ENCODE measurements around the gene RAB5A. TPM values are rescaled to one million over a fixed set of nuclear protein-coding genes. Genes with fewer than 3 reads are reported as not detected.
A peak's percentile ranks its signal among the peaks of the same experiment; 100 is the strongest.
"Not testable (repeated sequence)": the region's sequence is repeated elsewhere in the genome, so short reads cannot be mapped to it uniquely, and the experiment has no call there.

The RAB5A gene
- 43.5 and 49.5 TPM in 2 replicates for total RNA-seq

GRCh38 chr3:19946832-19947548 lies at the start of gene RAB5A:
TSS of gene RAB5A (plus strand) at chr3:19947097. CDS start at chr3:19950899, 3,802 bp downstream.
- Mint-ChIP-seq H3K9me3 (no peaks in the 10 kb centered on the region), H3K4me3 (ENCODE audit: low read depth) (peak within 1 kb of the TSS; percentile 98), H3K4me1 (ENCODE audit: low read depth) (peaks cover 29% of the 10 kb centered on the region), H3K27me3 (ENCODE audit: low read depth) (peaks cover 2% of the 10 kb centered on the region), H3K36me3 (ENCODE audit: low read depth) (peaks cover 26% of the 10 kb centered on the region), H3K27ac (peak within 1 kb of the TSS; percentile 98)
- intact Hi-C loops (cut with micrococcal nuclease): loop anchor here (1.0 to 5.0 kb wide), 8 partner anchors 10 to 1500 kb away; partner anchors contain the start of genes KCNH8 and SGO1
- peak; percentile 97 for DNase-seq (ENCODE audit: low spot score)

- no peaks in the 10 kb centered on the region for H3K36me3 Mint-ChIP-seq (ENCODE audit: low read depth)
- peaks cover 2% of the 10 kb centered on the region for H3K27me3 Mint-ChIP-seq (ENCODE audit: low read depth)
- no peaks in the 10 kb centered on the region for H3K4me1 Mint-ChIP-seq (ENCODE audit: low read depth)
- no peak overlapping the region for H3K4me3 Mint-ChIP-seq (ENCODE audit: low read depth)
- H3K9me3 Mint-ChIP-seq: no peaks in the 10 kb centered on the region
- H3K27ac Mint-ChIP-seq: no peak overlapping the region
- DNase-seq (ENCODE audit: low spot score): no peak
- intact Hi-C loops (cut with micrococcal nuclease): no loop called here
Measured at GRCh38 chr3:19898721-19899120, 48.2 kb upstream of the RAB5A start.

- H3K27ac Mint-ChIP-seq: no peak overlapping the region
- intact Hi-C loops (cut with micrococcal nuclease): no loop called here
- H3K27me3 Mint-ChIP-seq (ENCODE audit: low read depth): peaks cover 2% of the 10 kb centered on the region
- no peak for DNase-seq (ENCODE audit: low spot score)
- H3K9me3 Mint-ChIP-seq: no peaks in the 10 kb centered on the region
- H3K4me3 Mint-ChIP-seq (ENCODE audit: low read depth): no peak overlapping the region
- no peaks in the 10 kb centered on the region for H3K36me3 Mint-ChIP-seq (ENCODE audit: low read depth)
- H3K4me1 Mint-ChIP-seq (ENCODE audit: low read depth): no peaks in the 10 kb centered on the region
Measured at GRCh38 chr3:19899264-19899663, 47.6 kb upstream of the RAB5A start.

GRCh38 chr3:19899833-19900232 lies 47.1 kb upstream of the RAB5A start:
- H3K9me3 Mint-ChIP-seq: not testable (repeated sequence)

GRCh38 chr3:19901337-19901736 lies 45.6 kb upstream of the RAB5A start:
- Mint-ChIP-seq H3K27me3 (ENCODE audit: low read depth) (peaks cover 2% of the 10 kb centered on the region), H3K9me3 (no peaks in the 10 kb centered on the region), H3K36me3 (ENCODE audit: low read depth) (no peaks in the 10 kb centered on the region), H3K4me3 (ENCODE audit: low read depth) (no peak overlapping the region), H3K27ac (no peak overlapping the region), H3K4me1 (ENCODE audit: low read depth) (no peaks in the 10 kb centered on the region)
- no peak for DNase-seq (ENCODE audit: low spot score)
- intact Hi-C loops (cut with micrococcal nuclease): no loop called here

More at GRCh38 chr3:19899833-19900232, 47.1 kb upstream of the RAB5A start:
- DNase-seq (ENCODE audit: low spot score); H3K27me3 Mint-ChIP-seq (ENCODE audit: low read depth); H3K4me1 Mint-ChIP-seq (ENCODE audit: low read depth); H3K36me3 Mint-ChIP-seq (ENCODE audit: low read depth); H3K27ac Mint-ChIP-seq; H3K4me3 Mint-ChIP-seq (ENCODE audit: low read depth); intact Hi-C loops (cut with micrococcal nuclease): not testable (repeated sequence)

- no peak overlapping the region for H3K4me3 Mint-ChIP-seq (ENCODE audit: low read depth)
- peaks cover 2% of the 10 kb centered on the region for H3K27me3 Mint-ChIP-seq (ENCODE audit: low read depth)
- H3K4me1 Mint-ChIP-seq (ENCODE audit: low read depth): no peaks in the 10 kb centered on the region
Measured at GRCh38 chr3:19901918-19902317, 45.0 kb upstream of the RAB5A start.

GRCh38 chr3:19903649-19904048 lies 43.2 kb upstream of the RAB5A start:
- Mint-ChIP-seq H3K4me1 (ENCODE audit: low read depth) (no peaks in the 10 kb centered on the region), H3K36me3 (ENCODE audit: low read depth) (no peaks in the 10 kb centered on the region), H3K9me3 (no peaks in the 10 kb centered on the region), H3K27ac (no peak overlapping the region), H3K4me3 (ENCODE audit: low read depth) (no peak overlapping the region), H3K27me3 (ENCODE audit: low read depth) (peaks cover 2% of the 10 kb centered on the region)
- no peak for DNase-seq (ENCODE audit: low spot score)
- intact Hi-C loops (cut with micrococcal nuclease): no loop called here

More at GRCh38 chr3:19901918-19902317, 45.0 kb upstream of the RAB5A start:
- no peaks in the 10 kb centered on the region for H3K9me3 Mint-ChIP-seq
- no peaks in the 10 kb centered on the region for H3K36me3 Mint-ChIP-seq (ENCODE audit: low read depth)
- H3K27ac Mint-ChIP-seq: no peak overlapping the region
- DNase-seq (ENCODE audit: low spot score): no peak
- intact Hi-C loops (cut with micrococcal nuclease): no loop called here

- intact Hi-C loops (cut with micrococcal nuclease): no loop called here
- H3K36me3 Mint-ChIP-seq (ENCODE audit: low read depth): no peaks in the 10 kb centered on the region
- H3K27me3 Mint-ChIP-seq (ENCODE audit: low read depth): no peaks in the 10 kb centered on the region
Measured at GRCh38 chr3:19907523-19907922, 39.4 kb upstream of the RAB5A start.

GRCh38 chr3:19911452-19911851 lies 35.4 kb upstream of the RAB5A start:
- intact Hi-C loops (cut with micrococcal nuclease): no loop called here
- Mint-ChIP-seq H3K9me3 (peaks cover 28% of the 10 kb centered on the region), H3K36me3 (ENCODE audit: low read depth) (no peaks in the 10 kb centered on the region), H3K4me1 (ENCODE audit: low read depth) (no peaks in the 10 kb centered on the region), H3K4me3 (ENCODE audit: low read depth) (no peak overlapping the region), H3K27me3 (ENCODE audit: low read depth) (no peaks in the 10 kb centered on the region), H3K27ac (no peak overlapping the region)
- no peak for DNase-seq (ENCODE audit: low spot score)

More at GRCh38 chr3:19907523-19907922, 39.4 kb upstream of the RAB5A start:
- H3K4me3 Mint-ChIP-seq (ENCODE audit: low read depth): no peak overlapping the region
- DNase-seq (ENCODE audit: low spot score): no peak
- H3K9me3 Mint-ChIP-seq: peaks cover 19% of the 10 kb centered on the region
- no peaks in the 10 kb centered on the region for H3K4me1 Mint-ChIP-seq (ENCODE audit: low read depth)
- no peak overlapping the region for H3K27ac Mint-ChIP-seq

- H3K4me1 Mint-ChIP-seq (ENCODE audit: low read depth): no peaks in the 10 kb centered on the region
- no peaks in the 10 kb centered on the region for H3K36me3 Mint-ChIP-seq (ENCODE audit: low read depth)
- intact Hi-C loops (cut with micrococcal nuclease): no loop called here
- peaks cover 9% of the 10 kb centered on the region for H3K9me3 Mint-ChIP-seq
- H3K27me3 Mint-ChIP-seq (ENCODE audit: low read depth): peaks cover 13% of the 10 kb centered on the region
- no peak overlapping the region for H3K4me3 Mint-ChIP-seq (ENCODE audit: low read depth)
- no peak overlapping the region for H3K27ac Mint-ChIP-seq
- DNase-seq (ENCODE audit: low spot score): no peak
Measured at GRCh38 chr3:19917167-19917566, 29.7 kb upstream of the RAB5A start.

- H3K27ac Mint-ChIP-seq: no peak overlapping the region
- intact Hi-C loops (cut with micrococcal nuclease): no loop called here
- H3K9me3 Mint-ChIP-seq: no peaks in the 10 kb centered on the region
- no peaks in the 10 kb centered on the region for H3K36me3 Mint-ChIP-seq (ENCODE audit: low read depth)
- peaks cover 19% of the 10 kb centered on the region for H3K27me3 Mint-ChIP-seq (ENCODE audit: low read depth)
- no peak for DNase-seq (ENCODE audit: low spot score)
- H3K4me3 Mint-ChIP-seq (ENCODE audit: low read depth): no peak overlapping the region
- no peaks in the 10 kb centered on the region for H3K4me1 Mint-ChIP-seq (ENCODE audit: low read depth)
Measured at GRCh38 chr3:19920401-19921080, 26.4 kb upstream of the RAB5A start.

GRCh38 chr3:19931180-19931692 lies 15.7 kb upstream of the RAB5A start:
- Mint-ChIP-seq H3K4me3 (ENCODE audit: low read depth) (peak overlapping the region; percentile 35), H3K27me3 (ENCODE audit: low read depth) (peaks cover 17% of the 10 kb centered on the region), H3K4me1 (ENCODE audit: low read depth) (peaks cover 36% of the 10 kb centered on the region), H3K36me3 (ENCODE audit: low read depth) (no peaks in the 10 kb centered on the region), H3K27ac (peak overlapping the region; percentile 88), H3K9me3 (no peaks in the 10 kb centered on the region)
- no peak for DNase-seq (ENCODE audit: low spot score)
- intact Hi-C loops (cut with micrococcal nuclease): loop anchor here (1.0 to 10.0 kb wide), 9 partner anchors 16 to 1726 kb away; partner anchors contain the start of genes RAB5A and SGO1

GRCh38 chr3:19931767-19932188 lies 15.1 kb upstream of the RAB5A start:
- intact Hi-C loops (cut with micrococcal nuclease): loop anchor here (1.0 to 10.0 kb wide), 9 partner anchors 16 to 1727 kb away; partner anchors contain the start of genes RAB5A and SGO1
- DNase-seq (ENCODE audit: low spot score): no peak
- Mint-ChIP-seq H3K4me1 (ENCODE audit: low read depth) (peaks cover 36% of the 10 kb centered on the region), H3K9me3 (no peaks in the 10 kb centered on the region), H3K4me3 (ENCODE audit: low read depth) (peak overlapping the region; percentile 35), H3K27me3 (ENCODE audit: low read depth) (peaks cover 17% of the 10 kb centered on the region), H3K36me3 (ENCODE audit: low read depth) (no peaks in the 10 kb centered on the region), H3K27ac (peak overlapping the region; percentile 88)

Data from activated T-helper 2 cell treated with anti-CD3 and anti-CD28 coated beads, Interferon-gamma antibody, Interleukin-2, Interleukin-4, amounts not matched to agents 10 μg/mL and 5 μg/mL and 100 μg/mL, durations not matched to agents 14 hours and 24 hours and 36 hours (primary cell).